Body of pancreas (tissue), 4 donors: ENCODE measurements around the gene ATPAF1.

Source experiments
- POLR2A ChIP-seq, 3 donors: fragments of 450-650 bp; IDR thresholded peaks; one replicate each; pipeline ENCODE4 v1.6.1; 2016; ENCODE audit warnings: antibody characterized with exemption in 3 of 3, mild to moderate bottlenecking in 2 of 3
- TF ChIP-seq, protein P1 (sequence below), 7 experiments: fragments of 450-650 bp in 4 of 7; fragments of 200-600 bp in 3 of 7; sonication (generic) in 3 of 7; IDR thresholded peaks; one replicate each; pipeline ENCODE4 v1.5.1; 2016 to 2019; ENCODE audit warnings: antibody characterized with exemption in 7 of 7

DNA sequence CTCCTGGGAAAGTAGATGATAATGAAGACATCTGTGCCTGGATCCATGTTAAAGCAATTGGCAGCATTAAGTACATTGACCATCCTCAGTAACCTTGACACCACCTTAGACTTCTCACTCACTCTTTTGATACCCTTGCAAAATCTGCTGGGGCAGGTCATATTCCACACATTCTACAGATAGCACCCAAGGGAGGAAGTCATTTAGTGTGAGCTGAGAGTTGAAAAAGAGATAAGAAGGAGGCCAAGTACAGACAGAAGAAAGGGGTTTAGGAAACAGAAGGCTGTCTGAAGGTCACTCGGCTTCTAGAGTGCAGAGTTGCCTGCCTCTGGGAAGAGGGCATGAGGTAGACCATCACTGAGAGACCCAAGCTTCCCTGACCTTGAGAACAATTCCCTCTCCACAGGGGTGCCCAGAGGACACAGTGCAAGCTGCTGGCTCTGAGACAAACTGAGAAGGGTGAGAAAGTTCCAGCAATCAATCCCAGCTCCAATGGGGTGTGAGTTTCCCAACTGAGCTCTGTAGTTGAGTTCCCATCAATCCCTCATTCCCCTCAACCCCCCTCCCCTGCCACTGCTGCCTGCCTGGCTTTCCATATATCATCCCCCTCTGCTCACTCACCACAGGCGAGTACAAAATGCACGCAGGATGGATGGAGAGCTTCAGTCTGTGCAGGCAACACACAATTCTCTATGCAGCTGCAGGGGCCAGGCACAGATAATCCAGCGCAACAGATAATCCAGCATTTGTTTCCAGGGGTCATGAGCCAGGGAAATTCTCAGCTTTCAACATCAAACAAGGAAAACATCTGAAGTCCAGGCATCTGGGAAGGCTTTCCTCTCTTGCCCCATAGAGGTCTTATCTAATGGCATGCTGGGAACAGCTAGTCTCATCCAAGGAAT, 44.2 kb downstream of the ATPAF1 start:
- TF ChIP-seq, protein P1, sequence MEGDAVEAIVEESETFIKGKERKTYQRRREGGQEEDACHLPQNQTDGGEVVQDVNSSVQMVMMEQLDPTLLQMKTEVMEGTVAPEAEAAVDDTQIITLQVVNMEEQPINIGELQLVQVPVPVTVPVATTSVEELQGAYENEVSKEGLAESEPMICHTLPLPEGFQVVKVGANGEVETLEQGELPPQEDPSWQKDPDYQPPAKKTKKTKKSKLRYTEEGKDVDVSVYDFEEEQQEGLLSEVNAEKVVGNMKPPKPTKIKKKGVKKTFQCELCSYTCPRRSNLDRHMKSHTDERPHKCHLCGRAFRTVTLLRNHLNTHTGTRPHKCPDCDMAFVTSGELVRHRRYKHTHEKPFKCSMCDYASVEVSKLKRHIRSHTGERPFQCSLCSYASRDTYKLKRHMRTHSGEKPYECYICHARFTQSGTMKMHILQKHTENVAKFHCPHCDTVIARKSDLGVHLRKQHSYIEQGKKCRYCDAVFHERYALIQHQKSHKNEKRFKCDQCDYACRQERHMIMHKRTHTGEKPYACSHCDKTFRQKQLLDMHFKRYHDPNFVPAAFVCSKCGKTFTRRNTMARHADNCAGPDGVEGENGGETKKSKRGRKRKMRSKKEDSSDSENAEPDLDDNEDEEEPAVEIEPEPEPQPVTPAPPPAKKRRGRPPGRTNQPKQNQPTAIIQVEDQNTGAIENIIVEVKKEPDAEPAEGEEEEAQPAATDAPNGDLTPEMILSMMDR (IDR thresholded peaks at IDR 0.05), result no peak
- no peak for TF ChIP-seq POLR2A (IDR thresholded peaks at IDR 0.05)
